Spleen (tissue), 11 donors: ENCODE results near the gene GFM1. TPM values are rescaled to one million over a fixed set of nuclear protein-coding genes. Genes with fewer than 3 reads are reported as not detected.

Experiments
- DNase-seq: peaks from one replicate; pipeline ENCODE4 v3.0.0-alpha.2; 2020
- H3K27ac ChIP-seq, 8 donors: fragments of 200-600 bp; sonication (generic) in 7 of 8; 1 replicate in 4 of 8; 2 replicates in 4 of 8; pipeline versions ENCODE4 v1.5.0 to v1.8.0; 2016 to 2021; ENCODE audit warnings: inconsistent platforms in 4 of 8, mild to moderate bottlenecking in 4 of 8, moderate library complexity in 1 of 8
- H3K27me3 ChIP-seq, 7 donors: fragments of 200-600 bp; sonication (generic) in 6 of 7; replicated peaks in 1 of 7; 1 replicate in 4 of 7; 2 replicates in 3 of 7; pipeline versions ENCODE4 v1.5.0 to v1.8.0; 2016 to 2021; ENCODE audit warnings: inconsistent platforms in 3 of 7, mild to moderate bottlenecking in 1 of 7
- H3K36me3 ChIP-seq, 6 donors: fragments of 200-600 bp; sonication (generic) in 5 of 6; 1 replicate in 4 of 6; 2 replicates in 2 of 6; pipeline versions ENCODE4 v1.5.0 to v1.8.0; 2016 to 2021; ENCODE audit warnings: inconsistent platforms in 2 of 6
- H3K4me1 ChIP-seq, 6 donors: fragments of 200-600 bp; sonication (generic) in 5 of 6; 1 replicate in 3 of 6; 2 replicates in 3 of 6; pipeline versions ENCODE4 v1.5.0 to v1.8.0; 2016 to 2021; ENCODE audit warnings: inconsistent platforms in 3 of 6
- H3K4me3 ChIP-seq, 8 donors: fragments of 200-600 bp; sonication (generic) in 7 of 8; 1 replicate in 4 of 8; 2 replicates in 4 of 8; pipeline versions ENCODE4 v1.5.0 to v1.8.0; 2016 to 2021; ENCODE audit warnings: inconsistent platforms in 4 of 8, mild to moderate bottlenecking in 4 of 8, moderate library complexity in 2 of 8
- H3K9me3 ChIP-seq, 8 donors: fragments of 200-600 bp; sonication (generic) in 7 of 8; 1 replicate in 4 of 8; 2 replicates in 4 of 8; pipeline versions ENCODE4 v1.5.0 to v1.8.0; 2016 to 2021; ENCODE audit warnings: inconsistent platforms in 4 of 8
- POLR2A ChIP-seq, 3 donors: fragments of 450-650 bp; IDR thresholded peaks; one replicate each; pipeline ENCODE4 v1.5.1; 2017; ENCODE audit warnings: antibody characterized with exemption in 3 of 3, mild to moderate bottlenecking in 1 of 3
- POLR2AphosphoS5 ChIP-seq, 3 donors: sonication (generic); formaldehyde crosslinking; IDR thresholded peaks; one replicate each; pipeline ENCODE4 v1.5.1; 2017; ENCODE audit warnings: antibody characterized with exemption in 3 of 3
- WGBS, 5 donors: extraction: QIAGEN DNeasy Blood & Tissue Kit in 3 of 5; methylation state at CpG; one replicate each; pipeline versions ENCODE4 v1.1.5 to v1.1.7; 2013 to 2018; 5-methylcytosine and 5-hydroxymethylcytosine counted together
- intact Hi-C: fragments of 100-400 bp; cut with DNase I; formaldehyde crosslinking; loops from one replicate; pipeline ENCODE4 v1.15.0; 2023; ENCODE audit warnings: low total_unique reads
- polyA plus RNA-seq, 3 donors: library from polyadenylated mRNA; stranded (reverse); fragments of 200-250 nt; gene quantifications; one replicate each; pipeline ENCODE4 v1.2.1, GENCODE V29; 2013
- total RNA-seq, 7 donors: library from RNA; depleted of rRNA in 3 of 7; stranded (reverse); fragments of >200 nt in 3 of 7; fragmentation: NEBNext Ultra II Directional in 4 of 7; extraction: Animal tissue kit (Norgen Biotek cat#: 25700) in 4 of 7; gene quantifications; one replicate each; pipeline versions ENCODE4 v1.1.0 to v1.2.1, GENCODE V29; 2016 to 2021
- TF ChIP-seq, protein P1 (sequence below), 11 experiments: fragments of 200-600 bp in 7 of 11; fragments of 450-650 bp in 4 of 11; sonication (generic) in 4 of 11; IDR thresholded peaks in 8 of 11; conservative IDR thresholded peaks in 3 of 11; 1 replicate in 7 of 11; 2 replicates in 4 of 11; pipeline versions ENCODE4 v1.4.0 to v1.8.0; 2016 to 2021; ENCODE audit warnings: antibody characterized with exemption in 11 of 11, inconsistent platforms in 4 of 11, mild to moderate bottlenecking in 1 of 11
- donor health status: healthy with polysubstance abuse.
- donor health status: DM: no; HTN: no; CAD: no; lungs with moderate emphysema.
- donor health status: DM: no; HTN: no; CAD: no.
- donor health status: Bipolar disorder and iron deficiency.
- donor health status: healthy.
- donor health status: DM: no; HTN: no; CAD: no.
- donor health status: DM: yes; HTN: yes; CAD: no.

GFM1 gene
- total and polyA plus RNA-seq, 10 donors, result 11.8 to 56.5 (median 43.9) TPM

DNA sequence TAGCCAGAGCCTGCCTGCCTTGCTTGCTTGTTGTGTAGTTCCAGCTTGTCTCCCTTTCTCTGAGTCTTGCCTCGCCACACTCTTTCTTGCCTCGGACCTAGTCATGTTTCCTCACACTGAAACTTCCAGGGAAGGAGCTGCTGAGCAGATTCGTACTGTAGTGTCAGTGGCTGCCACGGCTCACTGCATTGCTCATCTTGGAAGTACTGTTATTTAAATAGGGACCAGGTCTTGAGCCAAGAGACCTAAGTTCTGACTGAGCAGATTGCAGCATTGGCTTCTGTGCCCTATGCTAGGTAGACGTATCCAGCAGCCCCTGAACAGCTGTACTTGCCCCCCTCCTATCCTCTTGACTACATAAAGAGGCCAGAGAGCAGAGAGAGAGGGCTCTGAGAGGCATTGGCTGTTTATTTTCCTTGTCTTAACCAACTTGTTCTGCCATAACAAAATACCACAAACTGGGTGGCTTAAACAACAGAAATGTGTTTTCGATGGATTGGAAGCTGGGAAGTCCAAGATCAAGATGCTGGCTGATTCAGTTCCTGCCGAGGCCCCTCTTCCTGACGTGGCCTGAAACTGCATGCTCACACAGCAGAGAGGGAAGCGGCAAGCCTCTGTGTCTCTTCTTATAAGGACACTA is 93.8 kb downstream of the GFM1 start:
- intact Hi-C loops, result no loop called here
- peaks cover 0 to 17% (median 11%) of the 10 kb centered on the region in 8 donors for H3K9me3 ChIP-seq
- peaks cover 0 to 11% (median 0%) of the 10 kb centered on the region in 6 donors for H3K36me3 ChIP-seq
- H3K4me1 ChIP-seq, result peaks cover 0 to 4% (median 0%) of the 10 kb centered on the region in 6 donors
- WGBS, 5 donors, result 86 to 93% (median 89%) methylated on average over 9 of the region's 9 CpGs
- H3K27me3 ChIP-seq, result no peaks in the 10 kb centered on the region
- DNase-seq, result no peak
- no peak overlapping the region for H3K4me3 ChIP-seq
- TF ChIP-seq POLR2AphosphoS5 (IDR thresholded peaks at IDR 0.05) (no peak), POLR2A (IDR thresholded peaks at IDR 0.05) (no peak)
- TF ChIP-seq, protein P1, sequence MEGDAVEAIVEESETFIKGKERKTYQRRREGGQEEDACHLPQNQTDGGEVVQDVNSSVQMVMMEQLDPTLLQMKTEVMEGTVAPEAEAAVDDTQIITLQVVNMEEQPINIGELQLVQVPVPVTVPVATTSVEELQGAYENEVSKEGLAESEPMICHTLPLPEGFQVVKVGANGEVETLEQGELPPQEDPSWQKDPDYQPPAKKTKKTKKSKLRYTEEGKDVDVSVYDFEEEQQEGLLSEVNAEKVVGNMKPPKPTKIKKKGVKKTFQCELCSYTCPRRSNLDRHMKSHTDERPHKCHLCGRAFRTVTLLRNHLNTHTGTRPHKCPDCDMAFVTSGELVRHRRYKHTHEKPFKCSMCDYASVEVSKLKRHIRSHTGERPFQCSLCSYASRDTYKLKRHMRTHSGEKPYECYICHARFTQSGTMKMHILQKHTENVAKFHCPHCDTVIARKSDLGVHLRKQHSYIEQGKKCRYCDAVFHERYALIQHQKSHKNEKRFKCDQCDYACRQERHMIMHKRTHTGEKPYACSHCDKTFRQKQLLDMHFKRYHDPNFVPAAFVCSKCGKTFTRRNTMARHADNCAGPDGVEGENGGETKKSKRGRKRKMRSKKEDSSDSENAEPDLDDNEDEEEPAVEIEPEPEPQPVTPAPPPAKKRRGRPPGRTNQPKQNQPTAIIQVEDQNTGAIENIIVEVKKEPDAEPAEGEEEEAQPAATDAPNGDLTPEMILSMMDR (IDR thresholded peaks at IDR 0.05 in 8 of 11, conservative IDR thresholded peaks at IDR 0.05 in 3 of 11), result no peak
- H3K27ac ChIP-seq, result no peak overlapping the region

DNA sequence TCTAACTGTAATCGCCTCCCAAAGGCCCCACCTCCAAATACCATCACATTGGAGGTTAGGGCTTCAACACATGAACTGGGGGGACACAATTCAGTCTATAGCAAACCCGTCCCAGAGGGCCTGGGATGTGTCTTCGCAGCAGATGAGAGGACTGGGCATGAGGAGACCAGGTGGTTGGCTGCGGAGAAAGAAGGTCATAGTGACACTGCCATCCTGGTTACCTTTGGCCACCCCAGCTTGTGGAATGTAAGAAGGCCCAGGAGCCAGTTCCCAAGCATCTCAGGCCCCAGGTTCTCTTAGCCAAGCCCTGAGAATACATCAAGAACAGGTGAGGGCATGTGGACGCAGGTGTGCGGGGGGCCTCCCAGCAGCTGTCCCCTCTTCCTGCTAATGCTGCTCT is 94.3 kb downstream of the GFM1 start:
- H3K4me3 ChIP-seq, result no peak overlapping the region
- no peak for DNase-seq
- intact Hi-C loops, result no loop called here
- H3K27me3 ChIP-seq, result no peaks in the 10 kb centered on the region
- WGBS, 5 donors, result 79 to 96% (median 93%) methylated on average over 5 to 6 of the region's 6 CpGs
- no peak overlapping the region for H3K27ac ChIP-seq
- peaks cover 0 to 17% (median 11%) of the 10 kb centered on the region in 8 donors for H3K9me3 ChIP-seq
- peaks cover 0 to 11% (median 0%) of the 10 kb centered on the region in 6 donors for H3K36me3 ChIP-seq
- H3K4me1 ChIP-seq, result peaks cover 0 to 1% (median 0%) of the 10 kb centered on the region in 6 donors
- TF ChIP-seq POLR2A (IDR thresholded peaks at IDR 0.05) (no peak), POLR2AphosphoS5 (IDR thresholded peaks at IDR 0.05) (no peak)
- TF ChIP-seq, protein P1 (IDR thresholded peaks at IDR 0.05 in 8 of 11, conservative IDR thresholded peaks at IDR 0.05 in 3 of 11), result no peak

DNA sequence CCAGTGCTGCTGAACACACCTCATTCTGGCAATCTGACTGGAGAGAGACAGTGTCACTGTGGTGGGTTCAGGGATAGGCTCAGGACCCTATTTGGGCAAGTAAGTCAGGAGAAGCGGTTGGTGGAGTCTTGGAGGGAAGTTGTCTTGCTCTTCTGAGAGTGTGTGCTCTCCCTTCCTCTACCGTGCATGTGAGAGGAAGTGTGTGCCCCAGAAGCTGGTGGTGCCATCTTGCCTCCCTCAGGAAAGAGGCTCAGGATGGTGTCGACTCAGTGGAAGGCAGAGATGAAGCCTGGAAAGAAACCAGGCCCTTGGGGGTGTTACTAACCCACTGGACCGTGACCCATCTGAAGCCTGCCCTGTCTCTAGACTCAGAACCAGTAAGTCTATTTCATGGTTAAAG is 94.8 kb downstream of the GFM1 start:
- H3K4me3 ChIP-seq, result no peak overlapping the region
- DNase-seq, result no peak
- H3K27ac ChIP-seq, result no peak overlapping the region
- peaks cover 0 to 12% (median 0%) of the 10 kb centered on the region in 6 donors for H3K36me3 ChIP-seq
- intact Hi-C loops, result no loop called here
- H3K9me3 ChIP-seq, result peaks cover 0 to 16% (median 11%) of the 10 kb centered on the region in 8 donors
- TF ChIP-seq POLR2A (IDR thresholded peaks at IDR 0.05), result no peak
- no peak for TF ChIP-seq POLR2AphosphoS5 (IDR thresholded peaks at IDR 0.05)
- TF ChIP-seq, protein P1 (IDR thresholded peaks at IDR 0.05 in 8 of 11, conservative IDR thresholded peaks at IDR 0.05 in 3 of 11), result no peak
- no peaks in the 10 kb centered on the region for H3K4me1 ChIP-seq
- 73 to 85% (median 79%) methylated on average over 4 of the region's 4 CpGs for WGBS, 5 donors
- no peaks in the 10 kb centered on the region for H3K27me3 ChIP-seq

DNA sequence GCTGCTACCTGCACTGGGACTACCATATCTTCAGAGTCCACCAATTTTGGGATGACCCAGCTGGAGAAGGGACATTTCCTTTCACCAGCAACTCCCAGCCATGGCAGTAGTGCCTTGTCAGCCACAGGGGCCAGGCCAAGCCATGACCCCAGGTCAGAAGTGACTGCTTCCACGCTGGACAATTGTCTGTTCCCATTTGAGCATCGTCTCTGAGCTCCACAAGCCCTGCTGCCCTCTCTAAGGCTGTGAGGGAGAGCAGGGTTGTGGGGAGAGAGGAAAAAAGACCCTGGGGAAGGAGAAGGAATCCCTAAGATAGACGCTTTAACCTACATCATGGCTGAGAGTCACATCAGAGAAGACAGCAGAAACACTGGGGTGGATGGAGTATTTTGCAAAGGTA is 95.3 kb downstream of the GFM1 start:
- Histone ChIP-seq H3K9me3 (peaks cover 0 to 11% (median 10%) of the 10 kb centered on the region in 8 donors), H3K27ac (no peak overlapping the region), H3K36me3 (peaks cover 0 to 17% (median 0%) of the 10 kb centered on the region in 6 donors), H3K4me1 (no peaks in the 10 kb centered on the region), H3K27me3 (no peaks in the 10 kb centered on the region), H3K4me3 (no peak overlapping the region)
- TF ChIP-seq POLR2A (IDR thresholded peaks at IDR 0.05) (no peak), POLR2AphosphoS5 (IDR thresholded peaks at IDR 0.05) (no peak)
- TF ChIP-seq, protein P1 (IDR thresholded peaks at IDR 0.05 in 8 of 11, conservative IDR thresholded peaks at IDR 0.05 in 3 of 11), result no peak
- no peak for DNase-seq
- intact Hi-C loops, result no loop called here
- WGBS, 5 donors, result 74 to 91% (median 86%) methylated on average over 3 of the region's 3 CpGs
